ENCODE measurements around the gene TMEM50A. TPM values are rescaled to one million over a fixed set of nuclear protein-coding genes. Genes with fewer than 3 reads are reported as not detected.

TMEM50A gene
- total and polyA plus RNA-seq, 2 of the 13 experiments (the other 11 are each of a cell fraction or from before 2014, with no cell fraction given) = 51.2 to 61.2 TPM

DNA sequence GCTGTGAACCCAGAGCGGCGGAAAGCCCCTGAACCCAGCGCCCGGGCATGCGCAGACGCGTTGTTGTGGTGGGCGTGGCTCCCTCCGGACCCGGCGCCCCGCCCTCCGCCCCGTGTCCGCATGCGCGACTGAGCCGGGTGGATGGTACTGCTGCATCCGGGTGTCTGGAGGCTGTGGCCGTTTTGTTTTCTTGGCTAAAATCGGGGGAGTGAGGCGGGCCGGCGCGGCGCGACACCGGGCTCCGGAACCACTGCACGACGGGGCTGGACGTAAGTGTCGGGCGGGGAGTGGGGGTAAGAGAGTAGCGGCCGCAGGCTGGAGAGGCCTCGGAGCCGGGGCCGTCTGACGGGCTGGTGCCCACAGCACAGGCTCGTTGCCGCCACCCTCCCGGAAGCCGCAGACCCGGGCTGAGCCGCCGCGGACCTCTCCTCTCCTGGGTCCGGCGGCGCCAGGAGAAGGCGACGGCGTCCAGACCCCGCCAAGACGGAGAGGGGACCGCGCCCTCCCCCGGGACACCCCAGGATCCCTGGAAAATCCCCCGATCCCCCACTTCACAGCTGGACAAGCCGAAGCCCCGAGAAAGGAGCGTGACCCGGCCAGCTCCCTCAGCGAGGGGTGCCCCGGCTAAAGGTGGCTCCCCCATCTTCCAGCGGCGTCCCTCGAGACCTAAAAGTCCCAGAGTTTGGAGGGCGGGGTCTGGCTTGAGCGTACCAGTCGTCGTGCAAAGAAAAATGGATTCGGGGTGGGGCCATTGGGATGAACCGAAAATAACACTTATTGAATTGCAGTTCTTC is at the start of gene TMEM50A (continued):
- TF ChIP-seq, protein P1, sequence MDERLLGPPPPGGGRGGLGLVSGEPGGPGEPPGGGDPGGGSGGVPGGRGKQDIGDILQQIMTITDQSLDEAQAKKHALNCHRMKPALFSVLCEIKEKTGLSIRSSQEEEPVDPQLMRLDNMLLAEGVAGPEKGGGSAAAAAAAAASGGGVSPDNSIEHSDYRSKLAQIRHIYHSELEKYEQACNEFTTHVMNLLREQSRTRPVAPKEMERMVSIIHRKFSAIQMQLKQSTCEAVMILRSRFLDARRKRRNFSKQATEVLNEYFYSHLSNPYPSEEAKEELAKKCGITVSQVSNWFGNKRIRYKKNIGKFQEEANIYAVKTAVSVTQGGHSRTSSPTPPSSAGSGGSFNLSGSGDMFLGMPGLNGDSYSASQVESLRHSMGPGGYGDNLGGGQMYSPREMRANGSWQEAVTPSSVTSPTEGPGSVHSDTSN (CRISPR knock-in tag; IDR thresholded peaks at IDR 0.05) = no peak
- no peak for TF ChIP-seq ZFP1 (CRISPR knock-in tag; IDR thresholded peaks at IDR 0.05)
- TF ChIP-seq, protein P2, sequence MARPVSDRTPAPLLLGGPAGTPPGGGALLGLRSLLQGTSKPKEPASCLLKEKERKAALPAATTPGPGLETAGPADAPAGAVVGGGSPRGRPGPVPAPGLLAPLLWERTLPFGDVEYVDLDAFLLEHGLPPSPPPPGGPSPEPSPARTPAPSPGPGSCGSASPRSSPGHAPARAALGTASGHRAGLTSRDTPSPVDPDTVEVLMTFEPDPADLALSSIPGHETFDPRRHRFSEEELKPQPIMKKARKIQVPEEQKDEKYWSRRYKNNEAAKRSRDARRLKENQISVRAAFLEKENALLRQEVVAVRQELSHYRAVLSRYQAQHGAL (CRISPR knock-in tag; IDR thresholded peaks at IDR 0.05; ENCODE audit: not compliant biosample characterization) = no peak
- no peak for TF ChIP-seq HDAC6 (IDR thresholded peaks at IDR 0.05; ENCODE audit: low read depth, low read length)
- TF ChIP-seq ZC3H13 (CRISPR knock-in tag; IDR thresholded peaks at IDR 0.05) = peak; percentile 42; the same call in 1 of the 2 replicates
- TF ChIP-seq, protein P3, sequence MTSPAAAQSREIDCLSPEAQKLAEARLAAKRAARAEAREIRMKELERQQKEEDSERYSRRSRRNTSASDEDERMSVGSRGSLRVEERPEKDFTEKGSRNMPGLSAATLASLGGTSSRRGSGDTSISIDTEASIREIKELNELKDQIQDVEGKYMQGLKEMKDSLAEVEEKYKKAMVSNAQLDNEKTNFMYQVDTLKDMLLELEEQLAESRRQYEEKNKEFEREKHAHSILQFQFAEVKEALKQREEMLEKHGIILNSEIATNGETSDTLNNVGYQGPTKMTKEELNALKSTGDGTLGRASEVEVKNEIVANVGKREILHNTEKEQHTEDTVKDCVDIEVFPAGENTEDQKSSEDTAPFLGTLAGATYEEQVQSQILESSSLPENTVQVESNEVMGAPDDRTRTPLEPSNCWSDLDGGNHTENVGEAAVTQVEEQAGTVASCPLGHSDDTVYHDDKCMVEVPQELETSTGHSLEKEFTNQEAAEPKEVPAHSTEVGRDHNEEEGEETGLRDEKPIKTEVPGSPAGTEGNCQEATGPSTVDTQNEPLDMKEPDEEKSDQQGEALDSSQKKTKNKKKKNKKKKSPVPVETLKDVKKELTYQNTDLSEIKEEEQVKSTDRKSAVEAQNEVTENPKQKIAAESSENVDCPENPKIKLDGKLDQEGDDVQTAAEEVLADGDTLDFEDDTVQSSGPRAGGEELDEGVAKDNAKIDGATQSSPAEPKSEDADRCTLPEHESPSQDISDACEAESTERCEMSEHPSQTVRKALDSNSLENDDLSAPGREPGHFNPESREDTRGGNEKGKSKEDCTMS (CRISPR knock-in tag; conservative IDR thresholded peaks at IDR 0.05) = no peak
- TF ChIP-seq, protein P4, sequence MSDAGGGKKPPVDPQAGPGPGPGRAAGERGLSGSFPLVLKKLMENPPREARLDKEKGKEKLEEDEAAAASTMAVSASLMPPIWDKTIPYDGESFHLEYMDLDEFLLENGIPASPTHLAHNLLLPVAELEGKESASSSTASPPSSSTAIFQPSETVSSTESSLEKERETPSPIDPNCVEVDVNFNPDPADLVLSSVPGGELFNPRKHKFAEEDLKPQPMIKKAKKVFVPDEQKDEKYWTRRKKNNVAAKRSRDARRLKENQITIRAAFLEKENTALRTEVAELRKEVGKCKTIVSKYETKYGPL (CRISPR knock-in tag; IDR thresholded peaks at IDR 0.05) = no peak
- TF ChIP-seq ZC3H4 (CRISPR knock-in tag; IDR thresholded peaks at IDR 0.05; ENCODE audit: borderline replicate concordance) = no peak
- no peak for TF ChIP-seq ZNF383 (CRISPR knock-in tag; IDR thresholded peaks at IDR 0.05; ENCODE audit: borderline replicate concordance)
- no peak for TF ChIP-seq PAX8 (CRISPR knock-in tag; IDR thresholded peaks at IDR 0.05; ENCODE audit: borderline replicate concordance)
- no peak for TF ChIP-seq TSC22D2 (CRISPR knock-in tag; IDR thresholded peaks at IDR 0.05; ENCODE audit: borderline replicate concordance)
- 0 out of 2 replicates have a peak, but pooled peaks have one; percentile 29 for TF ChIP-seq IRX3 (CRISPR knock-in tag; IDR thresholded peaks at IDR 0.05; ENCODE audit: borderline replicate concordance, low read depth)
- TF ChIP-seq GABPB1 (CRISPR knock-in tag; IDR thresholded peaks at IDR 0.05) = peak; percentile 87
- no peak for TF ChIP-seq MAFF (IDR thresholded peaks at IDR 0.05; ENCODE audit: low read depth, low read length)
- TF ChIP-seq TARDBP (CRISPR knock-in tag; IDR thresholded peaks at IDR 0.05) = no peak
- TF ChIP-seq, protein P5, sequence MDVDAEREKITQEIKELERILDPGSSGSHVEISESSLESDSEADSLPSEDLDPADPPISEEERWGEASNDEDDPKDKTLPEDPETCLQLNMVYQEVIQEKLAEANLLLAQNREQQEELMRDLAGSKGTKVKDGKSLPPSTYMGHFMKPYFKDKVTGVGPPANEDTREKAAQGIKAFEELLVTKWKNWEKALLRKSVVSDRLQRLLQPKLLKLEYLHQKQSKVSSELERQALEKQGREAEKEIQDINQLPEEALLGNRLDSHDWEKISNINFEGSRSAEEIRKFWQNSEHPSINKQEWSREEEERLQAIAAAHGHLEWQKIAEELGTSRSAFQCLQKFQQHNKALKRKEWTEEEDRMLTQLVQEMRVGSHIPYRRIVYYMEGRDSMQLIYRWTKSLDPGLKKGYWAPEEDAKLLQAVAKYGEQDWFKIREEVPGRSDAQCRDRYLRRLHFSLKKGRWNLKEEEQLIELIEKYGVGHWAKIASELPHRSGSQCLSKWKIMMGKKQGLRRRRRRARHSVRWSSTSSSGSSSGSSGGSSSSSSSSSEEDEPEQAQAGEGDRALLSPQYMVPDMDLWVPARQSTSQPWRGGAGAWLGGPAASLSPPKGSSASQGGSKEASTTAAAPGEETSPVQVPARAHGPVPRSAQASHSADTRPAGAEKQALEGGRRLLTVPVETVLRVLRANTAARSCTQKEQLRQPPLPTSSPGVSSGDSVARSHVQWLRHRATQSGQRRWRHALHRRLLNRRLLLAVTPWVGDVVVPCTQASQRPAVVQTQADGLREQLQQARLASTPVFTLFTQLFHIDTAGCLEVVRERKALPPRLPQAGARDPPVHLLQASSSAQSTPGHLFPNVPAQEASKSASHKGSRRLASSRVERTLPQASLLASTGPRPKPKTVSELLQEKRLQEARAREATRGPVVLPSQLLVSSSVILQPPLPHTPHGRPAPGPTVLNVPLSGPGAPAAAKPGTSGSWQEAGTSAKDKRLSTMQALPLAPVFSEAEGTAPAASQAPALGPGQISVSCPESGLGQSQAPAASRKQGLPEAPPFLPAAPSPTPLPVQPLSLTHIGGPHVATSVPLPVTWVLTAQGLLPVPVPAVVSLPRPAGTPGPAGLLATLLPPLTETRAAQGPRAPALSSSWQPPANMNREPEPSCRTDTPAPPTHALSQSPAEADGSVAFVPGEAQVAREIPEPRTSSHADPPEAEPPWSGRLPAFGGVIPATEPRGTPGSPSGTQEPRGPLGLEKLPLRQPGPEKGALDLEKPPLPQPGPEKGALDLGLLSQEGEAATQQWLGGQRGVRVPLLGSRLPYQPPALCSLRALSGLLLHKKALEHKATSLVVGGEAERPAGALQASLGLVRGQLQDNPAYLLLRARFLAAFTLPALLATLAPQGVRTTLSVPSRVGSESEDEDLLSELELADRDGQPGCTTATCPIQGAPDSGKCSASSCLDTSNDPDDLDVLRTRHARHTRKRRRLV (CRISPR knock-in tag; IDR thresholded peaks at IDR 0.05) = peak; percentile 58; the same call in 1 of the 2 replicates
